Muscle of leg (tissue), 11 donors: ENCODE measurements around the gene C11orf68. TPM values are rescaled to one million over a fixed set of nuclear protein-coding genes. Genes with fewer than 3 reads are reported as not detected.

Experiments used
- DNase-seq: peaks from one replicate; pipeline ENCODE4 v3.0.0; 2013
- H3K27ac ChIP-seq: one replicate; pipeline ENCODE4 v1.5.1; 2013; ENCODE audit warnings: mild to moderate bottlenecking, low read length, control low read depth
- H3K27me3 ChIP-seq: one replicate; pipeline ENCODE4 v1.6.1; 2013; ENCODE audit warnings: low read length; ENCODE audit not compliant: control insufficient read depth, insufficient read depth
- H3K36me3 ChIP-seq: one replicate; pipeline ENCODE4 v1.6.1; 2013; ENCODE audit warnings: low read length; ENCODE audit not compliant: control insufficient read depth, insufficient read depth
- H3K4me1 ChIP-seq: one replicate; pipeline ENCODE4 v1.6.1; 2013; ENCODE audit warnings: low read length; ENCODE audit not compliant: control insufficient read depth, insufficient read depth
- H3K4me3 ChIP-seq: one replicate; pipeline ENCODE4 v1.5.1; 2013; ENCODE audit warnings: low read length, control low read depth
- H3K9me3 ChIP-seq: replicated peaks from 2 replicates; pipeline ENCODE4 v1.6.1; 2013; ENCODE audit warnings: low read depth, low read length; ENCODE audit not compliant: control insufficient read depth
- WGBS: methylation state at CpG from one replicate; pipeline ENCODE4 v1.1.5; 2013; ENCODE audit warnings: missing lambda C conversion rate; ENCODE audit not compliant: insufficient coverage; 5-methylcytosine and 5-hydroxymethylcytosine counted together
- polyA plus RNA-seq, 8 donors: library from polyadenylated mRNA; unstranded; fragments of 120-200 nt; gene quantifications; one replicate each; pipeline versions ENCODE4 v1.2.1 to v1.2.3, GENCODE V29; 2013; ENCODE audit warnings: inconsistent platforms in 1 of 8, low replicate concordance in 1 of 8; ENCODE audit not compliant: insufficient read length in 8 of 8, insufficient read depth in 1 of 8
- total RNA-seq: library from RNA; stranded (reverse); fragments of 120-200 nt; gene quantifications from one replicate; pipeline ENCODE4 v1.2.4, GENCODE V29; 2013

The C11orf68 gene
- total and polyA plus RNA-seq, 9 donors = 13.6 to 40.2 (median 36.7) TPM

GRCh38 chr11:65885231-65885630, 33.6 kb downstream of the C11orf68 start:
- Histone ChIP-seq H3K4me3 (no peak overlapping the region), H3K9me3 (no peaks in the 10 kb centered on the region), H3K36me3 (peaks cover 48% of the 10 kb centered on the region), H3K4me1 (peaks cover 31% of the 10 kb centered on the region), H3K27me3 (no peaks in the 10 kb centered on the region), H3K27ac (no peak overlapping the region)
- WGBS = 87% methylated on average over 7 of the region's 7 CpGs
- DNase-seq = no peak

GRCh38 chr11:65884716-65885092, 34.2 kb downstream of the C11orf68 start:
- Histone ChIP-seq H3K4me3 (no peak overlapping the region), H3K9me3 (no peaks in the 10 kb centered on the region), H3K36me3 (peaks cover 48% of the 10 kb centered on the region), H3K4me1 (peaks cover 26% of the 10 kb centered on the region), H3K27me3 (no peaks in the 10 kb centered on the region), H3K27ac (no peak overlapping the region)
- DNase-seq = peak; percentile 74
- 24% methylated on average over 6 of the region's 9 CpGs for WGBS

GRCh38 chr11:65883786-65884715, 34.8 kb downstream of the C11orf68 start:
- WGBS = 84% methylated on average over 22 of the region's 28 CpGs
- H3K36me3 ChIP-seq = peaks cover 48% of the 10 kb centered on the region

GRCh38 chr11:65883058-65883761, 35.7 kb downstream of the C11orf68 start:
- Histone ChIP-seq H3K4me1 (peaks cover 14% of the 10 kb centered on the region), H3K27ac (no peak overlapping the region), H3K36me3 (peaks cover 48% of the 10 kb centered on the region), H3K27me3 (no peaks in the 10 kb centered on the region), H3K4me3 (no peak overlapping the region), H3K9me3 (no peaks in the 10 kb centered on the region)
- DNase-seq = peak; percentile 10
- WGBS = 85% methylated on average over 7 of the region's 13 CpGs

More at GRCh38 chr11:65883786-65884715, 34.8 kb downstream of the C11orf68 start:
- H3K9me3 ChIP-seq = no peaks in the 10 kb centered on the region
- no peak overlapping the region for H3K4me3 ChIP-seq
- H3K27ac ChIP-seq = no peak overlapping the region
- no peaks in the 10 kb centered on the region for H3K27me3 ChIP-seq
- H3K4me1 ChIP-seq = peaks cover 19% of the 10 kb centered on the region
- no peak for DNase-seq

GRCh38 chr11:65882120-65883057, 36.5 kb downstream of the C11orf68 start:
- Histone ChIP-seq H3K36me3 (peaks cover 48% of the 10 kb centered on the region), H3K27ac (no peak overlapping the region), H3K9me3 (no peaks in the 10 kb centered on the region), H3K4me1 (peaks cover 8% of the 10 kb centered on the region), H3K27me3 (no peaks in the 10 kb centered on the region), H3K4me3 (no peak overlapping the region)
- DNase-seq = no peak
- 93% methylated on average over 20 of the region's 30 CpGs for WGBS

- H3K9me3 ChIP-seq = no peaks in the 10 kb centered on the region
- H3K27ac ChIP-seq = no peak overlapping the region
- peaks cover 38% of the 10 kb centered on the region for H3K36me3 ChIP-seq
- no peaks in the 10 kb centered on the region for H3K27me3 ChIP-seq
- no peak overlapping the region for H3K4me3 ChIP-seq
- 81% methylated on average over 4 of the region's 7 CpGs for WGBS
- no peak for DNase-seq
- peaks cover 6% of the 10 kb centered on the region for H3K4me1 ChIP-seq
Measured at GRCh38 chr11:65880844-65881421, 37.9 kb downstream of the C11orf68 start.

GRCh38 chr11:65880027-65880426, 38.8 kb downstream of the C11orf68 start:
- Histone ChIP-seq H3K4me1 (peaks cover 6% of the 10 kb centered on the region), H3K27me3 (no peaks in the 10 kb centered on the region), H3K9me3 (no peaks in the 10 kb centered on the region), H3K36me3 (peaks cover 29% of the 10 kb centered on the region), H3K27ac (no peak overlapping the region), H3K4me3 (no peak overlapping the region)
- WGBS = 72% methylated on average over 6 of the region's 7 CpGs
- DNase-seq = no peak

GRCh38 chr11:65879617-65880016, 39.2 kb downstream of the C11orf68 start, which contains the start of gene CTSW:
TSS of gene CTSW (plus strand) at chr11:65879837. CDS start at chr11:65879855, 18 bp downstream.
- Histone ChIP-seq H3K27ac (no peak within 1 kb of the TSS), H3K27me3 (no peaks in the 10 kb centered on the region), H3K9me3 (no peaks in the 10 kb centered on the region), H3K36me3 (peaks cover 25% of the 10 kb centered on the region), H3K4me3 (no peak within 1 kb of the TSS), H3K4me1 (peaks cover 4% of the 10 kb centered on the region)
- WGBS = 80% methylated on average over 5 of the region's 7 CpGs
- no peak for DNase-seq

- H3K4me3 ChIP-seq = peak overlapping the region; percentile 60
- peak; percentile 96 for DNase-seq
- H3K36me3 ChIP-seq = peaks cover 28% of the 10 kb centered on the region
- H3K4me1 ChIP-seq = peaks cover 33% of the 10 kb centered on the region
- H3K27ac ChIP-seq = peak overlapping the region; percentile 93
- no peaks in the 10 kb centered on the region for H3K9me3 ChIP-seq
- no peaks in the 10 kb centered on the region for H3K27me3 ChIP-seq
- under 1% methylated on average over 34 of the region's 54 CpGs for WGBS
Measured at GRCh38 chr11:65873318-65874156, 45.3 kb downstream of the C11orf68 start.
